GM15510 (cell line): ENCODE measurements around the gene DSCAM.

Experiments used
- POLR2A ChIP-seq: IDR thresholded peaks from 3 replicates; pipeline ENCODE4 v1.6.1; 2011; ENCODE audit warnings: borderline replicate concordance; ENCODE audit not compliant: insufficient read length; ENCODE audit errors: extremely low read depth

Gene DSCAM

GRCh38 chr21:40386981-40387747, 459.8 kb downstream of the DSCAM start:
- TF ChIP-seq POLR2A = no peak

GRCh38 chr21:40386294-40386911, 460.6 kb downstream of the DSCAM start:
- no peak for TF ChIP-seq POLR2A

GRCh38 chr21:40385883-40386282, 461.1 kb downstream of the DSCAM start:
- TF ChIP-seq POLR2A = no peak

- TF ChIP-seq POLR2A = no peak
These were observed 463.0 kb downstream of the DSCAM start for GRCh38 chr21:40383951-40384350.

GRCh38 chr21:40381111-40381510, 465.8 kb downstream of the DSCAM start:
- no peak for TF ChIP-seq POLR2A

GRCh38 chr21:40379881-40380810, 466.8 kb downstream of the DSCAM start:
- no peak for TF ChIP-seq POLR2A

- no peak for TF ChIP-seq POLR2A
These were observed 469.8 kb downstream of the DSCAM start for GRCh38 chr21:40377135-40377534.

- TF ChIP-seq POLR2A = no peak
These were observed 473.2 kb downstream of the DSCAM start for GRCh38 chr21:40373761-40374160.

- no peak for TF ChIP-seq POLR2A
These were observed 474.5 kb downstream of the DSCAM start for GRCh38 chr21:40372506-40372905.

- no peak for TF ChIP-seq POLR2A
These were observed 475.6 kb downstream of the DSCAM start for GRCh38 chr21:40371329-40371728.

GRCh38 chr21:40356644-40357043, 490.3 kb downstream of the DSCAM start:
- no peak for TF ChIP-seq POLR2A

- TF ChIP-seq POLR2A = no peak
These were observed 491.9 kb downstream of the DSCAM start for GRCh38 chr21:40355076-40355475.

GRCh38 chr21:40351006-40351405, 496.0 kb downstream of the DSCAM start:
- no peak for TF ChIP-seq POLR2A

GRCh38 chr21:40349591-40349990, 497.4 kb downstream of the DSCAM start:
- no peak for TF ChIP-seq POLR2A

- TF ChIP-seq POLR2A = no peak
These were observed 501.1 kb downstream of the DSCAM start for GRCh38 chr21:40345711-40346321.

- no peak for TF ChIP-seq POLR2A
These were observed 506.6 kb downstream of the DSCAM start for GRCh38 chr21:40340357-40340756.

- TF ChIP-seq POLR2A = no peak
These were observed 507.9 kb downstream of the DSCAM start for GRCh38 chr21:40339050-40339449.
